Measurements from ENCODE around the gene ST3GAL3. TPM values are rescaled to one million over a fixed set of nuclear protein-coding genes. Genes with fewer than 3 reads are reported as not detected.

The ST3GAL3 gene
- total RNA-seq, 1 experiment from 2014 or later: 8.3 TPM

DNA sequence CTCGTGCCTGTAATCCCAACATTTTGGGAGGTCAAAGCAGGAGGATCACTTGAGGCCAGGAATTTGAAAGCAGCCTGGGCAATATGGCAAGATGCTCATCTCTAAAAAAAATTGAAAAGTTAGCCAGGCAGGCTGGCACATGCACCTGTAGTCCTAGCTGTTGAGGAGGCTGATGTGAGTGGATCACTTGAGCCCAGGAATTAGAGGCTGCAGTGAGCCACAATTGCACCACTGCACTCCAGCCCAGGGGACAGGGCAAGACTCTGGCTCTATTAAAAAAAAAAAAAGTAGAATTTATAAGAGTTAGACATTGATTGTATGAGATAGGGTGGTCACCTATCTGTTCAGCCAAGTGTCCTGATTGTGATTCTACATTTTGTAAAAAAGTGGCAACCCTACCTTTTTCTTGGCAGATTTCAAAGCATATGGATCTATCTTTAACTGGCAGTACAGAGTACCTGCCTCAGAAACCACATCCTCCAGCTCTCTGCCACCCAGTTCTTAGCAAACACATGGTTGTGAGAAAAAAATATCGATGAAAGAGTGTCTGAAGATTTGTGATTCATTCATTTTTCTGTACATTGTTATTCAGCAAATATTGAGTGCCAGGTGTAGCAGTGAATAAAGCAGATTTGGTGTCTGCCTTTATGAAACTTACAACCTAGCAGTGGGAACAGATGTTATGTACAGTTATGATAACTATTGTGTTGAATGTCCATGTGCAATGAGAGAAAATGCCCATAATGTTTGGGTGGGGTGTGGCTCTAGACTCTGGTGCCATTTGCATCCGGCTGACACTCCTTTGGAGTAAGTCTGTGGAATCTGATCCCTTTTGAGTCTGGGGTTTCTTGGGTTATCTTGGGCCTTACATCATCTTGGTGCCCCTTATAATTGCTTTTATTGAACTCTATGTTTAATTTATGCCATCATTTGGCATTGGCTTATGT is 82.5 kb downstream of the ST3GAL3 start:
- Histone ChIP-seq H3K14ac (ENCODE audit: insufficient read depth, low read length) (no peak overlapping the region), H3K23ac (ENCODE audit: insufficient read length, low read depth, low read length) (no peak overlapping the region), H3K23me2 (ENCODE audit: insufficient read length, low read depth, low read length, poor library complexity, severe bottlenecking) (no peaks in the 10 kb centered on the region), H3K27me3 (ENCODE audit: insufficient read depth, low read length) (no peaks in the 10 kb centered on the region), H2BK12ac (ENCODE audit: insufficient read length, low read depth, low read length) (no peak overlapping the region), H3K9ac (ENCODE audit: extremely low read depth, insufficient read length, low read length) (no peak overlapping the region), H4K20me1 (ENCODE audit: control insufficient read depth, insufficient read depth, insufficient read length) (no peaks in the 10 kb centered on the region), H2BK5ac (ENCODE audit: insufficient read length, low read length) (no peak overlapping the region), H3K79me2 (ENCODE audit: insufficient read depth, low read length) (no peaks in the 10 kb centered on the region), H3K4ac (ENCODE audit: low read depth, low read length) (no peak overlapping the region), H2BK120ac (ENCODE audit: low read depth, low read length, poor library complexity, severe bottlenecking) (no peak overlapping the region), H3K4me1 (ENCODE audit: insufficient read depth, low read length) (no peaks in the 10 kb centered on the region), H3K56ac (ENCODE audit: insufficient read length, low read depth, low read length) (no peak overlapping the region), H3K18ac (ENCODE audit: insufficient read length, low read depth, low read length) (no peak overlapping the region), H4K5ac (ENCODE audit: insufficient read length, low read depth, low read length) (no peak overlapping the region), H2BK20ac (ENCODE audit: low read depth, low read length, poor library complexity, severe bottlenecking) (no peak overlapping the region), H4K91ac (ENCODE audit: insufficient read length, low read depth, low read length) (no peak overlapping the region), H3T11ph (ENCODE audit: low read length) (no peak overlapping the region), H4K8ac (replicated peaks; ENCODE audit: insufficient read length, low read depth, low read length) (no peak overlapping the region), H3K9me3 (ENCODE audit: control insufficient read depth, low read depth, low read length) (no peaks in the 10 kb centered on the region), H3K27ac (ENCODE audit: insufficient read length, low read depth, low read length) (no peak overlapping the region), H3K79me1 (ENCODE audit: insufficient read depth, low read depth, low read length, poor library complexity, severe bottlenecking) (no peaks in the 10 kb centered on the region), H2AFZ (ENCODE audit: low read length) (no peak overlapping the region), H3K4me2 (ENCODE audit: insufficient read depth, insufficient read length, low read length) (no peak overlapping the region), H2BK15ac (ENCODE audit: low read depth, low read length) (no peak overlapping the region), H2AK5ac (ENCODE audit: insufficient read length, low read length) (no peak overlapping the region)
- DNase-seq: no peak
- TF ChIP-seq, protein P1, sequence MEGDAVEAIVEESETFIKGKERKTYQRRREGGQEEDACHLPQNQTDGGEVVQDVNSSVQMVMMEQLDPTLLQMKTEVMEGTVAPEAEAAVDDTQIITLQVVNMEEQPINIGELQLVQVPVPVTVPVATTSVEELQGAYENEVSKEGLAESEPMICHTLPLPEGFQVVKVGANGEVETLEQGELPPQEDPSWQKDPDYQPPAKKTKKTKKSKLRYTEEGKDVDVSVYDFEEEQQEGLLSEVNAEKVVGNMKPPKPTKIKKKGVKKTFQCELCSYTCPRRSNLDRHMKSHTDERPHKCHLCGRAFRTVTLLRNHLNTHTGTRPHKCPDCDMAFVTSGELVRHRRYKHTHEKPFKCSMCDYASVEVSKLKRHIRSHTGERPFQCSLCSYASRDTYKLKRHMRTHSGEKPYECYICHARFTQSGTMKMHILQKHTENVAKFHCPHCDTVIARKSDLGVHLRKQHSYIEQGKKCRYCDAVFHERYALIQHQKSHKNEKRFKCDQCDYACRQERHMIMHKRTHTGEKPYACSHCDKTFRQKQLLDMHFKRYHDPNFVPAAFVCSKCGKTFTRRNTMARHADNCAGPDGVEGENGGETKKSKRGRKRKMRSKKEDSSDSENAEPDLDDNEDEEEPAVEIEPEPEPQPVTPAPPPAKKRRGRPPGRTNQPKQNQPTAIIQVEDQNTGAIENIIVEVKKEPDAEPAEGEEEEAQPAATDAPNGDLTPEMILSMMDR (conservative IDR thresholded peaks at IDR 0.05): no peak
- Mint-ChIP-seq H3K4me1 (no peaks in the 10 kb centered on the region), H3K36me3 (ENCODE audit: insufficient read depth in 1 of 3, low read depth in 3 of 3) (no peaks in the 10 kb centered on the region), H3K27me3 (ENCODE audit: low read depth) (no peaks in the 10 kb centered on the region), H3K9me3 (no peaks in the 10 kb centered on the region), H3K27ac (no peak overlapping the region), H3K4me3 (no peak overlapping the region)
- WGBS (ENCODE audit: extremely low coverage, insufficient read length, low lambda C conversion rate): no CpG with 5 or more reads among the region's 3 CpGs
